DOHH2 (cell line): ENCODE results near the gene NINJ2.

ENCODE experiments used
- CTCF ChIP-seq: fragments of 200-600 bp; sonication (generic); IDR thresholded peaks from one replicate; pipeline ENCODE4 v1.5.1; 2014; ENCODE audit warnings: antibody characterized with exemption, mild to moderate bottlenecking, low read depth, low read length; ENCODE audit not compliant: poor library complexity, severe bottlenecking
- EZH2phosphoT487 ChIP-seq: fragments of 200-600 bp; sonication (generic); IDR thresholded peaks from 2 replicates; pipeline ENCODE4 v1.6.1; 2017; ENCODE audit warnings: borderline replicate concordance, mild to moderate bottlenecking, antibody characterized with exemption, low read length, moderate library complexity, mixed read lengths

- TF ChIP-seq CTCF, result no peak
- no peak for TF ChIP-seq EZH2phosphoT487
Observed at GRCh38 chr12:544941-545635, 118.2 kb downstream of the NINJ2 start.
